Fibroblast of mammary gland (primary cell): Measurements from ENCODE around the gene UTP14C.

Experiments
- DNase-seq: peaks from one replicate; pipeline ENCODE4 v3.0.0-alpha.2; 2010; ENCODE audit warnings: low read depth
- H3K4me3 ChIP-seq: 2 replicates; pipeline ENCODE4 v1.5.1; 2011; ENCODE audit warnings: low read depth, mild to moderate bottlenecking, low read length, moderate library complexity; ENCODE audit not compliant: control insufficient read depth
- TF ChIP-seq, protein P1 (sequence below): conservative IDR thresholded peaks from 2 replicates; pipeline ENCODE4 v1.5.1; 2011; ENCODE audit warnings: low read depth, low read length, inconsistent platforms; ENCODE audit not compliant: control insufficient read depth, insufficient read depth

UTP14C gene, protein sequence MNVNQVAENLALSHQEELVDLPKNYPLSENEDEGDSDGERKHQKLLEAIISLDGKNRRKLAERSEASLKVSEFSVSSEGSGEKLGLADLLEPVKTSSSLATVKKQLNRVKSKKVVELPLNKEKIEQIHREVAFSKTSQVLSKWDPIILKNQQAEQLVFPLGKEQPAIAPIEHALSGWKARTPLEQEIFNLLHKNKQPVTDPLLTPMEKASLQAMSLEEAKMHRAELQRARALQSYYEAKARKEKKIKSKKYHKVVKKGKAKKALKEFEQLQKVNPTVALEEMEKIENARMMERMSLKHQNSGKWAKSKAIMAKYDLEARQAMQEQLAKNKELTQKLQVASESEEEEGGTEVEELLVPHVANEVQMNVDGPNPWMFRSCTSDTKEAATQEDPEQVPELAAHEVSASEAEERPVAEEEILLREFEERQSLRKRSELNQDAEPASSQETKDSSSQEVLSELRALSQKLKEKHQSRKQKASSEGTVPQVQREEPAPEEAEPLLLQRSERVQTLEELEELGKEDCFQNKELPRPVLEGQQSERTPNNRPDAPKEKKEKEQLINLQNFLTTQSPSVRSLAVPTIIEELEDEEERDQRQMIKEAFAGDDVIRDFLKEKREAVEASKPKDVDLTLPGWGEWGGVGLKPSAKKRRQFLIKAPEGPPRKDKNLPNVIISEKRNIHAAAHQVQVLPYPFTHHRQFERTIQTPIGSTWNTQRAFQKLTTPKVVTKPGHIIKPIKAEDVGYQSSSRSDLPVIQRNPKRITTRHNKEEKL

DNA sequence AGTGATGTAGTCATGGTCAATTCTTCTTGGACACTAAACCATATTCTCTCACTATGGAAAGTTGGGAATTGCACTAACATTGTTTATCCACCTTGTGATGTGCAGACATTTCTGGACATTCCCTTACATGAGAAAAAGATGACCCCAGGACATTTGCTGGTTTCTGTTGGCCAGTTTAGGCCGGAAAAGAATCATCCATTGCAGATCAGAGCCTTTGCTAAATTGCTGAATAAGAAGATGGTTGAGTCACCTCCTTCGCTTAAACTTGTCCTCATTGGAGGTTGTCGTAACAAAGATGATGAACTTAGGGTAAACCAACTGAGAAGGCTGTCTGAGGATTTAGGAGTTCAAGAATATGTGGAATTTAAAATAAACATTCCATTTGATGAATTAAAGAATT, at the start of gene UTP14C:
Gene UTP14C, plus strand, starts transcription at position 211 of the 400 bp plus-strand sequence. CDS start 4,114 bp downstream, outside the sequence.
- TF ChIP-seq, protein P1, sequence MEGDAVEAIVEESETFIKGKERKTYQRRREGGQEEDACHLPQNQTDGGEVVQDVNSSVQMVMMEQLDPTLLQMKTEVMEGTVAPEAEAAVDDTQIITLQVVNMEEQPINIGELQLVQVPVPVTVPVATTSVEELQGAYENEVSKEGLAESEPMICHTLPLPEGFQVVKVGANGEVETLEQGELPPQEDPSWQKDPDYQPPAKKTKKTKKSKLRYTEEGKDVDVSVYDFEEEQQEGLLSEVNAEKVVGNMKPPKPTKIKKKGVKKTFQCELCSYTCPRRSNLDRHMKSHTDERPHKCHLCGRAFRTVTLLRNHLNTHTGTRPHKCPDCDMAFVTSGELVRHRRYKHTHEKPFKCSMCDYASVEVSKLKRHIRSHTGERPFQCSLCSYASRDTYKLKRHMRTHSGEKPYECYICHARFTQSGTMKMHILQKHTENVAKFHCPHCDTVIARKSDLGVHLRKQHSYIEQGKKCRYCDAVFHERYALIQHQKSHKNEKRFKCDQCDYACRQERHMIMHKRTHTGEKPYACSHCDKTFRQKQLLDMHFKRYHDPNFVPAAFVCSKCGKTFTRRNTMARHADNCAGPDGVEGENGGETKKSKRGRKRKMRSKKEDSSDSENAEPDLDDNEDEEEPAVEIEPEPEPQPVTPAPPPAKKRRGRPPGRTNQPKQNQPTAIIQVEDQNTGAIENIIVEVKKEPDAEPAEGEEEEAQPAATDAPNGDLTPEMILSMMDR, result no peak
- H3K4me3 ChIP-seq, result no peak within 1 kb of the TSS
- no peak for DNase-seq

DNA sequence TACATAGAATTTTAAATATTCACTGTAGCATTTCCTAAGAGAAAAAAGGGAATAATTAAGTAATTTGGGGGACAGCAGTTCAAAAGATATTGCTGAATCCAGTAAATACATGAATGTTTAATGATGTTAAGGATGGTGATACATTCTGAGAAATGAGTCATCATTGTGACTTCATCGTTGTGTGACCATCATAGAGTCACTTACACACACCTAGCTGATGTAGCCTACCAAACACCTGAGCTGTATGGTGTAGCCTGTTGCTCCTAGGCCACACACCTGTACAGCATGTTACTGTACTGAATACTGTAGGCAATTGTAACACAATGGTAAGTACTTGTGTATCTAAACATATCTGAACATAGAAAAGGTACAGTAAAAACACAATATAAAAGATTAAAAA, 48.1 kb upstream of the UTP14C start:
- TF ChIP-seq, protein P1, result no peak
- H3K4me3 ChIP-seq, result no peak overlapping the region
- DNase-seq, result peak; percentile 7

DNA sequence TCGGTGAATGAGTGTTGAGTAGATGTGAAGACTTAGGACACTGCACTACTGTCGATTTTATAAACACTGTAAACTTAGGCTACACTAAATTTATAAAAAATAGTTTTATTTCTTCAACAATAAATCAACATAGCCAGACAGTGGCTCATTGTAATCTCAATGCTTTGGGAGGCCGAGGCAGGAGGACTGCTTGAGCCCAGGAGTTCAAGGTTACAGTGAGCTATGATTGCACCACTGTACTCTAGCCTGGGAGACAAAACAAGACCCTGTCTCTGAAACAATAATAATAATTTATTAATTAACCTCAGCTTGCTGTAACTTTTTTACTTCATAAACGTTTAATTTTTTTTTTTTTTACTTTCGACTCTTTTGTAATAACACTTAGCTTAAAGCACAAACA, 47.6 kb upstream of the UTP14C start:
- H3K4me3 ChIP-seq, result no peak overlapping the region
- DNase-seq, result no peak
- TF ChIP-seq, protein P1, result no peak

DNA sequence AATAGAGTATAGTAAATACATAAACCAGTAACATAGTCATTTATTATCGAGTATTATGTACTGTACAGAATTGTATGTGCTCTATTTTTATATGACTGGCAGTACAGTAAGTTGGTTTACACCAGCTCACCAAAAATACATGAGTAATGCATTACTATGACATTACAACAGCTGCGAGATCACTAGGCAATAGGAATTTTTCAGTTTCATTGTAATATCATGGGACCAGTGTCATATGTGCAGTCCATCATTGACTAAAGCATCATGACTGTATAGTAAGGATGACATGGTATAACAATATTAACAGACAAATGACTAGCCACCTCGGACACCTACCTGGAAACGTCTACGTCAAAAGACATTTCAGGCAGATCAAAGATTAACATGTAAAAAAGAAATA, 46.9 kb upstream of the UTP14C start:
- TF ChIP-seq, protein P1, result no peak
- peak; percentile 11 for DNase-seq
- no peak overlapping the region for H3K4me3 ChIP-seq

DNA sequence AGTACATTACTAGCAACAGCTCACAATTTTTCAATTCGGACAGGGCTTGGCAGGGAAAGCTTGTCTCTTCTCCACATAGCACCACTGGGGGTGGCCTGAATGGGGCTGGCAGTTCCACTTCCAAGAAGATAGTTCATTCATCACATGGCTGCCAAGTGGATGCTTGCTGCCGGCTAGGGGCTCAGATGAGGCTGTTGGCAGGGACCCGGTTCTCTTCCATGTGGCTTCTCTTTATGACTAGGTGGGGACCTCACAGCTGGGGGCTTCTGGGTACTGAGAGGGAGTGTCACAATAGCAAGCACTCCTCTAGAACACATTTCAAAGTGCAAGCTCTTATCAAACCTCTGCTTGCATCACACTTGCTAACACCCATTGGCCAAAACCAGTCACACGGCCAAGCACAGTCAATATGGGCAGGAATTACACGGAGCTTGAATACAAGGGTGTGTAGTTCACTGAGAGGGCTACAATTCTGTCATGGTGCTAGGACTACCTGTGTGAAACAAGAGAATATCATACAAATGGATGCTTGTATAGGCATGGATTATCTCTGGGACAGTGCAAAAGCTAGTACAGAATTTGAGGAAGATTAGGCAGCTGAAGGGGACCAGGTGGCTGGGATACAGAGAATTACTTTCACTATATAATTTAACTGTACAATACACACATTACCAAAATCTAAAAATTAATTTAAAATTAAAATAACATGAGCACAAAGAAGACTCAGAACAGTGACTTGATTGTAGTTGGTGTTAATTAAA, 45.5 kb upstream of the UTP14C start:
- TF ChIP-seq, protein P1, result no peak

DNA sequence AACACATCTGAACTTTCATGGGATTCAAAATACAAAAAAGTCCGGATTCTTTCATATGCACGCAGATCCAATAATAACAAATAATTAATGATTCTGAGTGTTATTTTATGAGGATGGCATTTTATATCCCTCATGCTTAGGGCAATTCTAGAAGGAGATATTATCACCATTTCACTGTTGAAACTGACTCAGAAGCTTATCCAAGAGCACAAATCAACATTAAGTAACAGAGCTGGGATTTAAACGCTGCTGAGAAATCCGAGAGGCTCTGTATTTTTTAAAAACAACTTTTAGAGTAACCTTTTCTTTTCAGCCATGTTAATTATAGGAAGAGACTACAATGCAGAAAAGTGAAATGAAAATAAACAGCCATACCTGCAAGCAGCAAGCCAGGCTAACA, 43.6 kb upstream of the UTP14C start:
- no peak overlapping the region for H3K4me3 ChIP-seq
- DNase-seq, result no peak
- TF ChIP-seq, protein P1, result no peak

More for the DNA sequence above, 45.5 kb upstream of the UTP14C start:
- peak; percentile 6 for DNase-seq
- no peak overlapping the region for H3K4me3 ChIP-seq
